Neural cell (in vitro differentiated cells): ENCODE data around the gene STAT4. TPM values are rescaled to one million over a fixed set of nuclear protein-coding genes. Genes with fewer than 3 reads are reported as not detected.

ENCODE experiments used
- H2AFZ ChIP-seq: fragments of 200-600, 300-800 bp; sonication (generic), shearing (Covaris generic); 2 replicates; pipeline ENCODE4 v1.6.0; 2014; ENCODE audit warnings: low read depth, mild to moderate bottlenecking, antibody characterized with exemption, low read length, moderate library complexity
- H3F3A ChIP-seq: fragments of 200-600 bp; shearing (Covaris generic); 2 replicates; pipeline ENCODE4 v1.6.1; 2016; ENCODE audit warnings: mild to moderate bottlenecking, moderate library complexity, mixed read lengths, antibody characterized with exemption, low read length; ENCODE audit not compliant: insufficient read depth, poor library complexity, severe bottlenecking
- H3K27ac ChIP-seq: fragments of 200-600, 300-800 bp; sonication (generic), shearing (Covaris generic); 2 replicates; pipeline ENCODE4 v1.5.1; 2014; ENCODE audit warnings: mild to moderate bottlenecking, low read length, moderate library complexity
- H3K27me3 ChIP-seq: fragments of 300-800, 200-600 bp; sonication (generic), shearing (Covaris generic); 2 replicates; pipeline ENCODE4 v1.6.0; 2014; ENCODE audit warnings: mild to moderate bottlenecking, low read depth, low read length, moderate library complexity; ENCODE audit not compliant: insufficient read depth
- H3K36me3 ChIP-seq: fragments of 300-800, 200-600 bp; sonication (generic), shearing (Covaris generic); 2 replicates; pipeline ENCODE4 v1.5.1; 2014; ENCODE audit warnings: mild to moderate bottlenecking, antibody characterized with exemption, low read length, moderate library complexity; ENCODE audit not compliant: insufficient read depth
- H3K4me2 ChIP-seq: fragments of 300-800, 200-600 bp; sonication (generic), shearing (Covaris generic); 2 replicates; pipeline ENCODE4 v1.6.0; 2014; ENCODE audit warnings: mild to moderate bottlenecking, low read length
- H3K4me3 ChIP-seq: fragments of 300-800, 200-600 bp; sonication (generic), shearing (Covaris generic); 2 replicates; pipeline ENCODE4 v1.5.1; 2014; ENCODE audit warnings: mild to moderate bottlenecking, low read length, moderate library complexity
- H3K79me2 ChIP-seq: fragments of 200-600 bp; shearing (Covaris generic); replicated peaks from 2 replicates; pipeline ENCODE4 v1.6.0; 2014; ENCODE audit warnings: mild to moderate bottlenecking, low read length, moderate library complexity; ENCODE audit not compliant: insufficient read depth
- H3K9ac ChIP-seq: fragments of 300-800, 200-600 bp; sonication (generic), shearing (Covaris generic); 2 replicates; pipeline ENCODE4 v1.6.1; 2016; ENCODE audit warnings: mild to moderate bottlenecking, low read length, mixed read lengths
- H3K9me2 ChIP-seq: fragments of 200-600 bp; shearing (Covaris generic); 2 replicates; pipeline ENCODE4 v1.6.1; 2016; ENCODE audit warnings: mild to moderate bottlenecking, low read length, mixed read lengths; ENCODE audit not compliant: insufficient read depth
- H3K9me3 ChIP-seq: fragments of 200-600, 300-800 bp; sonication (generic), shearing (Covaris generic); 2 replicates; pipeline ENCODE4 v1.6.1; 2016; ENCODE audit warnings: mild to moderate bottlenecking, mixed run types, low read length, moderate library complexity, mixed read lengths
- H4K20me1 ChIP-seq: fragments of 200-600 bp; shearing (Covaris generic); 2 replicates; pipeline ENCODE4 v1.6.1; 2016; ENCODE audit warnings: mild to moderate bottlenecking, mixed run types; ENCODE audit not compliant: insufficient read depth
- EP300 ChIP-seq: fragments of 450-650 bp; conservative IDR thresholded peaks from 2 replicates; pipeline ENCODE4 v1.6.1; 2014; ENCODE audit warnings: antibody characterized with exemption, mild to moderate bottlenecking, moderate library complexity; ENCODE audit not compliant: poor library complexity, severe bottlenecking
- EZH2 ChIP-seq: fragments of 200-600, 300-800 bp; shearing (Covaris generic), sonication (generic); IDR thresholded peaks from 2 replicates; pipeline ENCODE4 v1.6.1; 2014; ENCODE audit warnings: antibody characterized with exemption, low read length, borderline replicate concordance, mild to moderate bottlenecking; ENCODE audit not compliant: insufficient read depth, poor library complexity, severe bottlenecking
- MXI1 ChIP-seq: fragments of 450-650 bp; conservative IDR thresholded peaks from 2 replicates; pipeline ENCODE4 v1.6.1; 2014; ENCODE audit warnings: antibody characterized with exemption, mild to moderate bottlenecking; ENCODE audit not compliant: poor library complexity, severe bottlenecking
- POLR2AphosphoS5 ChIP-seq: IDR thresholded peaks from 2 replicates; pipeline ENCODE4 v1.6.1; 2012
- RAD21 ChIP-seq: fragments of 450-650 bp; conservative IDR thresholded peaks from 2 replicates; pipeline ENCODE4 v1.6.1; 2014; ENCODE audit warnings: antibody characterized with exemption, mild to moderate bottlenecking, moderate library complexity
- SMC3 ChIP-seq: fragments of 450-650 bp; conservative IDR thresholded peaks from 2 replicates; pipeline ENCODE4 v1.6.1; 2014; ENCODE audit warnings: antibody characterized with exemption, mild to moderate bottlenecking, moderate library complexity; ENCODE audit not compliant: poor library complexity
- TAF1 ChIP-seq: IDR thresholded peaks from 2 replicates; pipeline ENCODE4 v1.6.1; 2012; ENCODE audit warnings: low read depth
- polyA plus RNA-seq: library from polyadenylated mRNA; depleted of rRNA; stranded (reverse); fragments of >200 nt; gene quantifications from 2 replicates; pipeline ENCODE4 v1.2.3, GENCODE V29; 2014
- TF ChIP-seq, protein P1 (sequence below): fragments of 450-650 bp; IDR thresholded peaks from 2 replicates; pipeline ENCODE4 v1.5.1; 2014; ENCODE audit warnings: antibody characterized with exemption, mild to moderate bottlenecking, moderate library complexity; ENCODE audit not compliant: poor library complexity, severe bottlenecking
- TF ChIP-seq, protein P2 (sequence below): IDR thresholded peaks from 2 replicates; pipeline ENCODE4 v1.6.1; 2012; ENCODE audit warnings: borderline replicate concordance

STAT4 gene
- polyA plus RNA-seq, 1 donor from 2014 or later: 3.7 TPM

DNA sequence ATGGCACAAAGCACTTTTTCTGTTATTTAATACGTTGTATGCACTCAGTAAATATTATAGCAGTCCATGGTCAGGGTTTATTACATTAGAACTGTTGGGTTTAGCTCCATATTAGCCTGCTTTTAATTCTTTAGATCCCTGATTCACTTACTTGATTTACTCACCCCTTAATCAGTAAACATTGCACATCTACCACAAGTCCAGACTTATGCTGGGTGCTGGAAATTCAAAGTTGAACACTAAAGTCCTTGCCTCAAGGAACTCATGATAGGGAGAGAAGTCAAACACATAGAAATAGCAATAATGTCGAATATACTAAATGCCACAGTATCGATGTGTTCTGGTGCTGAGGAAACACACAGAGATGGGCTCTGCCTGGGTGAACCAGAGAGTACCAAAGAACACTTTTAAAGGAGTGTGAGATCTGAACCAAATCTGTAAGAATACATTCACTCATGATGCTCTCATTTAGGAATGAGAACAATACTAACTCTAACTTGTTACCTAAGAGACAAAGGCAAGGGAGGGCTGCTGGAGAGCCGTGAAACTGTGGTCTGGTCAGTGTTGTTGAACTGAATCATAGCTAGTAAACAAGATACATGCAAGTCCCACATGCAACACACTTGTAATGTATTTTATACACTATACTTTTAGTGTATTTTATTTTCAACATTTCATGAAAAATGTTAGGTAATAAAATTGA lies 4.9 kb downstream of the STAT4 start:
- no peaks in the 10 kb centered on the region for H4K20me1 ChIP-seq
- H3K9me2 ChIP-seq: no peaks in the 10 kb centered on the region
- H3K4me3 ChIP-seq: no peak overlapping the region
- H2AFZ ChIP-seq: no peak overlapping the region
- TF ChIP-seq POLR2AphosphoS5 (no peak), RAD21 (no peak), EP300 (no peak), SMC3 (no peak), MXI1 (no peak), TAF1 (no peak), EZH2 (no peak)
- TF ChIP-seq, protein P1, sequence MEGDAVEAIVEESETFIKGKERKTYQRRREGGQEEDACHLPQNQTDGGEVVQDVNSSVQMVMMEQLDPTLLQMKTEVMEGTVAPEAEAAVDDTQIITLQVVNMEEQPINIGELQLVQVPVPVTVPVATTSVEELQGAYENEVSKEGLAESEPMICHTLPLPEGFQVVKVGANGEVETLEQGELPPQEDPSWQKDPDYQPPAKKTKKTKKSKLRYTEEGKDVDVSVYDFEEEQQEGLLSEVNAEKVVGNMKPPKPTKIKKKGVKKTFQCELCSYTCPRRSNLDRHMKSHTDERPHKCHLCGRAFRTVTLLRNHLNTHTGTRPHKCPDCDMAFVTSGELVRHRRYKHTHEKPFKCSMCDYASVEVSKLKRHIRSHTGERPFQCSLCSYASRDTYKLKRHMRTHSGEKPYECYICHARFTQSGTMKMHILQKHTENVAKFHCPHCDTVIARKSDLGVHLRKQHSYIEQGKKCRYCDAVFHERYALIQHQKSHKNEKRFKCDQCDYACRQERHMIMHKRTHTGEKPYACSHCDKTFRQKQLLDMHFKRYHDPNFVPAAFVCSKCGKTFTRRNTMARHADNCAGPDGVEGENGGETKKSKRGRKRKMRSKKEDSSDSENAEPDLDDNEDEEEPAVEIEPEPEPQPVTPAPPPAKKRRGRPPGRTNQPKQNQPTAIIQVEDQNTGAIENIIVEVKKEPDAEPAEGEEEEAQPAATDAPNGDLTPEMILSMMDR: no peak
- TF ChIP-seq, protein P2, sequence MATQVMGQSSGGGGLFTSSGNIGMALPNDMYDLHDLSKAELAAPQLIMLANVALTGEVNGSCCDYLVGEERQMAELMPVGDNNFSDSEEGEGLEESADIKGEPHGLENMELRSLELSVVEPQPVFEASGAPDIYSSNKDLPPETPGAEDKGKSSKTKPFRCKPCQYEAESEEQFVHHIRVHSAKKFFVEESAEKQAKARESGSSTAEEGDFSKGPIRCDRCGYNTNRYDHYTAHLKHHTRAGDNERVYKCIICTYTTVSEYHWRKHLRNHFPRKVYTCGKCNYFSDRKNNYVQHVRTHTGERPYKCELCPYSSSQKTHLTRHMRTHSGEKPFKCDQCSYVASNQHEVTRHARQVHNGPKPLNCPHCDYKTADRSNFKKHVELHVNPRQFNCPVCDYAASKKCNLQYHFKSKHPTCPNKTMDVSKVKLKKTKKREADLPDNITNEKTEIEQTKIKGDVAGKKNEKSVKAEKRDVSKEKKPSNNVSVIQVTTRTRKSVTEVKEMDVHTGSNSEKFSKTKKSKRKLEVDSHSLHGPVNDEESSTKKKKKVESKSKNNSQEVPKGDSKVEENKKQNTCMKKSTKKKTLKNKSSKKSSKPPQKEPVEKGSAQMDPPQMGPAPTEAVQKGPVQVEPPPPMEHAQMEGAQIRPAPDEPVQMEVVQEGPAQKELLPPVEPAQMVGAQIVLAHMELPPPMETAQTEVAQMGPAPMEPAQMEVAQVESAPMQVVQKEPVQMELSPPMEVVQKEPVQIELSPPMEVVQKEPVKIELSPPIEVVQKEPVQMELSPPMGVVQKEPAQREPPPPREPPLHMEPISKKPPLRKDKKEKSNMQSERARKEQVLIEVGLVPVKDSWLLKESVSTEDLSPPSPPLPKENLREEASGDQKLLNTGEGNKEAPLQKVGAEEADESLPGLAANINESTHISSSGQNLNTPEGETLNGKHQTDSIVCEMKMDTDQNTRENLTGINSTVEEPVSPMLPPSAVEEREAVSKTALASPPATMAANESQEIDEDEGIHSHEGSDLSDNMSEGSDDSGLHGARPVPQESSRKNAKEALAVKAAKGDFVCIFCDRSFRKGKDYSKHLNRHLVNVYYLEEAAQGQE: no peak
- no peaks in the 10 kb centered on the region for H3F3A ChIP-seq
- no peaks in the 10 kb centered on the region for H3K79me2 ChIP-seq
- H3K9me3 ChIP-seq: no peaks in the 10 kb centered on the region
- no peaks in the 10 kb centered on the region for H3K36me3 ChIP-seq
- H3K4me2 ChIP-seq: no peak overlapping the region
- H3K9ac ChIP-seq: no peak overlapping the region
- H3K27me3 ChIP-seq: peaks cover 16% of the 10 kb centered on the region
- H3K27ac ChIP-seq: no peak overlapping the region

GRCh38 chr2:191144217-191144616 lies 6.6 kb downstream of the STAT4 start:
- H3K27ac ChIP-seq: no peak overlapping the region
- no peaks in the 10 kb centered on the region for H3F3A ChIP-seq
- no peak overlapping the region for H3K4me3 ChIP-seq
- H3K4me2 ChIP-seq: no peak overlapping the region
- H3K9ac ChIP-seq: no peak overlapping the region
- no peaks in the 10 kb centered on the region for H3K36me3 ChIP-seq
- no peak overlapping the region for H2AFZ ChIP-seq
- H3K79me2 ChIP-seq: no peaks in the 10 kb centered on the region
- no peak for TF ChIP-seq MXI1
- TF ChIP-seq, protein P1: no peak
- no peak for TF ChIP-seq RAD21
- no peak for TF ChIP-seq POLR2AphosphoS5
- TF ChIP-seq EP300: no peak
- no peak for TF ChIP-seq SMC3
- no peak for TF ChIP-seq TAF1
- TF ChIP-seq, protein P2: no peak
- no peak for TF ChIP-seq EZH2
- H3K27me3 ChIP-seq: no peaks in the 10 kb centered on the region
- H4K20me1 ChIP-seq: no peaks in the 10 kb centered on the region
- peaks cover 4% of the 10 kb centered on the region for H3K9me3 ChIP-seq
- H3K9me2 ChIP-seq: no peaks in the 10 kb centered on the region
